ENCODE results near the gene FGD5. TPM values are rescaled to one million over a fixed set of nuclear protein-coding genes. Genes with fewer than 3 reads are reported as not detected.
A peak's percentile ranks its signal among the peaks of the same experiment; 100 is the strongest.

The FGD5 gene
- total RNA-seq, 1 donor from 2014 or later = 294 TPM

- Mint-ChIP-seq H3K36me3 (ENCODE audit: low read depth, unreplicated experiment) (peaks cover 57% of the 10 kb centered on the region), H3K27me3 (ENCODE audit: unreplicated experiment) (peaks cover 7% of the 10 kb centered on the region), H3K27ac (ENCODE audit: unreplicated experiment) (peak overlapping the region; percentile 91), H3K9me3 (ENCODE audit: unreplicated experiment) (no peaks in the 10 kb centered on the region), H3K4me3 (ENCODE audit: unreplicated experiment) (peak overlapping the region; percentile 47), H3K4me1 (ENCODE audit: unreplicated experiment) (peaks cover 65% of the 10 kb centered on the region)
- TF ChIP-seq CTCF (IDR thresholded peaks at IDR 0.05; ENCODE audit: unreplicated experiment) = no peak
- DNase-seq (ENCODE audit: low spot score) = no peak
Observed at GRCh38 chr3:14823910-14824629, 5.3 kb downstream of the FGD5 start.

- TF ChIP-seq CTCF (IDR thresholded peaks at IDR 0.05; ENCODE audit: unreplicated experiment) = no peak
- no peak overlapping the region for H3K4me3 Mint-ChIP-seq (ENCODE audit: unreplicated experiment)
- peaks cover 6% of the 10 kb centered on the region for H3K27me3 Mint-ChIP-seq (ENCODE audit: unreplicated experiment)
- H3K4me1 Mint-ChIP-seq (ENCODE audit: unreplicated experiment) = peaks cover 67% of the 10 kb centered on the region
- H3K9me3 Mint-ChIP-seq (ENCODE audit: unreplicated experiment) = no peaks in the 10 kb centered on the region
- DNase-seq (ENCODE audit: low spot score) = no peak
- peaks cover 59% of the 10 kb centered on the region for H3K36me3 Mint-ChIP-seq (ENCODE audit: low read depth, unreplicated experiment)
- H3K27ac Mint-ChIP-seq (ENCODE audit: unreplicated experiment) = no peak overlapping the region
Observed at GRCh38 chr3:14824646-14825045, 5.9 kb downstream of the FGD5 start.

- Mint-ChIP-seq H3K4me1 (ENCODE audit: unreplicated experiment) (peaks cover 71% of the 10 kb centered on the region), H3K27me3 (ENCODE audit: unreplicated experiment) (peaks cover 4% of the 10 kb centered on the region), H3K36me3 (ENCODE audit: low read depth, unreplicated experiment) (peaks cover 54% of the 10 kb centered on the region), H3K4me3 (ENCODE audit: unreplicated experiment) (no peak overlapping the region), H3K27ac (ENCODE audit: unreplicated experiment) (no peak overlapping the region), H3K9me3 (ENCODE audit: unreplicated experiment) (no peaks in the 10 kb centered on the region)
- no peak for TF ChIP-seq CTCF (IDR thresholded peaks at IDR 0.05; ENCODE audit: unreplicated experiment)
- DNase-seq (ENCODE audit: low spot score) = no peak
Observed at GRCh38 chr3:14826069-14826468, 7.3 kb downstream of the FGD5 start.

- Mint-ChIP-seq H3K4me3 (ENCODE audit: unreplicated experiment) (peak overlapping the region; percentile 1), H3K9me3 (ENCODE audit: unreplicated experiment) (no peaks in the 10 kb centered on the region), H3K4me1 (ENCODE audit: unreplicated experiment) (peaks cover 71% of the 10 kb centered on the region), H3K36me3 (ENCODE audit: low read depth, unreplicated experiment) (peaks cover 57% of the 10 kb centered on the region), H3K27ac (ENCODE audit: unreplicated experiment) (no peak overlapping the region), H3K27me3 (ENCODE audit: unreplicated experiment) (peaks cover 4% of the 10 kb centered on the region)
- no peak for DNase-seq (ENCODE audit: low spot score)
- no peak for TF ChIP-seq CTCF (IDR thresholded peaks at IDR 0.05; ENCODE audit: unreplicated experiment)
Observed at GRCh38 chr3:14827776-14828175, 9.0 kb downstream of the FGD5 start.

- H3K27me3 Mint-ChIP-seq (ENCODE audit: unreplicated experiment) = peaks cover 4% of the 10 kb centered on the region
- H3K36me3 Mint-ChIP-seq (ENCODE audit: low read depth, unreplicated experiment) = peaks cover 74% of the 10 kb centered on the region
- no peak for DNase-seq (ENCODE audit: low spot score)
- no peaks in the 10 kb centered on the region for H3K9me3 Mint-ChIP-seq (ENCODE audit: unreplicated experiment)
- no peak overlapping the region for H3K4me3 Mint-ChIP-seq (ENCODE audit: unreplicated experiment)
- no peak overlapping the region for H3K27ac Mint-ChIP-seq (ENCODE audit: unreplicated experiment)
- peaks cover 64% of the 10 kb centered on the region for H3K4me1 Mint-ChIP-seq (ENCODE audit: unreplicated experiment)
- no peak for TF ChIP-seq CTCF (IDR thresholded peaks at IDR 0.05; ENCODE audit: unreplicated experiment)
Observed at GRCh38 chr3:14829811-14830210, 11.0 kb downstream of the FGD5 start.

Data from endothelial cell (in vitro differentiated cells).